ENCODE data around the gene ING5.
"Not testable (repeated sequence)": the region's sequence is repeated elsewhere in the genome, so short reads cannot be mapped to it uniquely, and the experiment has no call there.

Gene ING5

GRCh38 chr2:241739177-241739576 lies 37.3 kb downstream of the ING5 start:
- no peak for TF ChIP-seq CTCF (IDR thresholded peaks at IDR 0.05)
- no peaks in the 10 kb centered on the region for H3K27me3 Mint-ChIP-seq (ENCODE audit: low read depth, poor library complexity)
- no peak overlapping the region for H3K27ac Mint-ChIP-seq
- H3K9me3 Mint-ChIP-seq, result no peaks in the 10 kb centered on the region
- H3K36me3 Mint-ChIP-seq (ENCODE audit: low read depth), result peaks cover 25% of the 10 kb centered on the region
- H3K4me3 Mint-ChIP-seq, result no peak overlapping the region
- H3K4me1 Mint-ChIP-seq, result peaks cover 29% of the 10 kb centered on the region
- no peak for DNase-seq

GRCh38 chr2:241739651-241740050 lies 37.8 kb downstream of the ING5 start:
- H3K27ac Mint-ChIP-seq, result no peak overlapping the region
- no peak for TF ChIP-seq CTCF (IDR thresholded peaks at IDR 0.05)
- peaks cover 29% of the 10 kb centered on the region for H3K4me1 Mint-ChIP-seq
- no peak overlapping the region for H3K4me3 Mint-ChIP-seq
- H3K9me3 Mint-ChIP-seq, result no peaks in the 10 kb centered on the region
- DNase-seq, result no peak
- H3K36me3 Mint-ChIP-seq (ENCODE audit: low read depth), result peaks cover 28% of the 10 kb centered on the region
- no peaks in the 10 kb centered on the region for H3K27me3 Mint-ChIP-seq (ENCODE audit: low read depth, poor library complexity)

- no peak overlapping the region for H3K4me3 Mint-ChIP-seq
- no peak for TF ChIP-seq CTCF (IDR thresholded peaks at IDR 0.05)
- peaks cover 3% of the 10 kb centered on the region for H3K27me3 Mint-ChIP-seq (ENCODE audit: low read depth, poor library complexity)
- peak overlapping the region; percentile 48 for H3K27ac Mint-ChIP-seq
- peaks cover 8% of the 10 kb centered on the region for H3K9me3 Mint-ChIP-seq
- DNase-seq, result no peak
- H3K4me1 Mint-ChIP-seq, result peaks cover 29% of the 10 kb centered on the region
- H3K36me3 Mint-ChIP-seq (ENCODE audit: low read depth), result peaks cover 41% of the 10 kb centered on the region
Observed at GRCh38 chr2:241741016-241741415, 39.2 kb downstream of the ING5 start.

GRCh38 chr2:241742320-241742939 lies 40.6 kb downstream of the ING5 start:
- peaks cover 17% of the 10 kb centered on the region for H3K9me3 Mint-ChIP-seq
- no peak overlapping the region for H3K4me3 Mint-ChIP-seq
- H3K27me3 Mint-ChIP-seq (ENCODE audit: low read depth, poor library complexity), result peaks cover 3% of the 10 kb centered on the region
- TF ChIP-seq CTCF (IDR thresholded peaks at IDR 0.05), result no peak
- H3K27ac Mint-ChIP-seq, result no peak overlapping the region
- H3K4me1 Mint-ChIP-seq, result peaks cover 25% of the 10 kb centered on the region
- H3K36me3 Mint-ChIP-seq (ENCODE audit: low read depth), result peaks cover 46% of the 10 kb centered on the region
- no peak for DNase-seq

- H3K36me3 Mint-ChIP-seq (ENCODE audit: low read depth), result peaks cover 45% of the 10 kb centered on the region
- H3K4me3 Mint-ChIP-seq; DNase-seq; H3K27ac Mint-ChIP-seq; H3K27me3 Mint-ChIP-seq (ENCODE audit: low read depth, poor library complexity): not testable (repeated sequence)
- peaks cover 17% of the 10 kb centered on the region for H3K9me3 Mint-ChIP-seq
- H3K4me1 Mint-ChIP-seq, result peaks cover 20% of the 10 kb centered on the region
Observed at GRCh38 chr2:241743008-241743407, 41.2 kb downstream of the ING5 start.

- TF ChIP-seq CTCF (IDR thresholded peaks at IDR 0.05), result no peak
- no peak for DNase-seq
- peaks cover 17% of the 10 kb centered on the region for H3K9me3 Mint-ChIP-seq
- peaks cover 49% of the 10 kb centered on the region for H3K36me3 Mint-ChIP-seq (ENCODE audit: low read depth)
- peaks cover 17% of the 10 kb centered on the region for H3K4me1 Mint-ChIP-seq
- no peak overlapping the region for H3K4me3 Mint-ChIP-seq
- peaks cover 3% of the 10 kb centered on the region for H3K27me3 Mint-ChIP-seq (ENCODE audit: low read depth, poor library complexity)
- no peak overlapping the region for H3K27ac Mint-ChIP-seq
Observed at GRCh38 chr2:241743620-241744019, 41.8 kb downstream of the ING5 start.
